Measurements from ENCODE around the gene RRP12.
A peak's percentile ranks its signal among the peaks of the same experiment; 100 is the strongest.

RRP12 gene

DNA sequence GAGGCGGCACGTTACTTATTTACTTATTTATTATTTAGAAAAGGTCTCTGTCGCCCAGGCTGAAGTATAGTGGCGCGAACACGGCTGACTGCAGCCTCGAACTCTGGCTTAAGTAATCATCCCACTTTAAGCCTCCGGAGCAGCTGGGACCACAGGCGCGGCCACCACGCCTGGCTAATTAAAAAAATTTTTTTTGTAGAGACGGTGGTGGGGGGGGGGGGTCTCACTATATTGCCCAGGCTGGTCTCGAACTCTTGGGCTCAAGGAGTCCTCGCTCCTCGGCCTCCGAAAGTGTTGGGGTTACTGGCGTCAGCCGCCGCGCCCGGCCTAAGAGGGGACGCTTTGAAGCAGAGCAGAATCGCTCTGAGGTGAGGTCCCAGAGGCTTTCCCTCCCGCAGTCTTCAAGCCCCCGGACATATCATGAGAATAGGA is 65.9 kb downstream of the RRP12 start:
- DNase-seq (ENCODE audit: low spot score): no peak

DNA sequence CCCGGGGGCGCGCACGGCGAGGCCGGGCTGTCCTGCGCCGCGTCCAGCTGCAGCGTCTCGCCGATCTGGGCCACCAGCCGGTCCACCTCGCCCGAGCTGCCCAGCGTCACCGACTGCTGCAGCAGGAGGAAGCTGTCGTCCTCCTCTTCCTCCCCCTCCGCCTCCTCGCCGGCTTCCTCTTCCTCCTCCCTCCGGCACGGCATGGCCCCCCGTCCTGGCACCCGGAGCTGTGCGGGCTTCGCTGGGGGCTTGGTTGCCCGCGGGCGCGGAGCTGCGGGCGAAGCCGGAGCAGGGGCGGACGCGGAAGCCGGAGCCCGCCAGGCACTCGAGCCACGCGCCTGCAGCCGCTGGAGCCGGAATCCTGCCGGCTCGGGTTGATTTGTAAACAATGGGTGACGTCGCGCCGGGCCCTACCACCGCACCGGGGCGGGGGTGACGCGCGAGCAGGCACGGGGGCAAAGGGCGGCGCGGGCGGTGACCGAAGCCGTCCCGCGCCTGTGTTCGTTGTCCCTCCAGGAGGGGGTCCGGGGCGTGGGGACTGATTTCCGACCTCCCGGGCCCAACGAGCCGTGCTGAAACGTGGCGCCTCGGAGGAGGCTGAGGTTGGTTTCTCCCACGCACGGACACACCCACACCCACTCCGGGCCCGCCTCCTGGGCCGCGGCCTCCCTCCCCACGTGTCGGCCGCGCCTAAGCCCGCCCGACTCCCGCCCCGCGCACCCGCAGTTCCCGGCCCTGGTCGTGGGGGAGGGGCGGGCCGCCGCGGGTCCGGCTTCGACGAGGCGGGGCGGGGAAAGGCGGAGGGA is 66.6 kb downstream of the RRP12 start, which contains the start of gene FRAT2:
TSS of gene FRAT2 (minus strand) at position 360 of the 806 bp plus-strand sequence. CDS start at position 203, 157 bp downstream.
- peak; percentile 96 for DNase-seq (ENCODE audit: low spot score)

DNA sequence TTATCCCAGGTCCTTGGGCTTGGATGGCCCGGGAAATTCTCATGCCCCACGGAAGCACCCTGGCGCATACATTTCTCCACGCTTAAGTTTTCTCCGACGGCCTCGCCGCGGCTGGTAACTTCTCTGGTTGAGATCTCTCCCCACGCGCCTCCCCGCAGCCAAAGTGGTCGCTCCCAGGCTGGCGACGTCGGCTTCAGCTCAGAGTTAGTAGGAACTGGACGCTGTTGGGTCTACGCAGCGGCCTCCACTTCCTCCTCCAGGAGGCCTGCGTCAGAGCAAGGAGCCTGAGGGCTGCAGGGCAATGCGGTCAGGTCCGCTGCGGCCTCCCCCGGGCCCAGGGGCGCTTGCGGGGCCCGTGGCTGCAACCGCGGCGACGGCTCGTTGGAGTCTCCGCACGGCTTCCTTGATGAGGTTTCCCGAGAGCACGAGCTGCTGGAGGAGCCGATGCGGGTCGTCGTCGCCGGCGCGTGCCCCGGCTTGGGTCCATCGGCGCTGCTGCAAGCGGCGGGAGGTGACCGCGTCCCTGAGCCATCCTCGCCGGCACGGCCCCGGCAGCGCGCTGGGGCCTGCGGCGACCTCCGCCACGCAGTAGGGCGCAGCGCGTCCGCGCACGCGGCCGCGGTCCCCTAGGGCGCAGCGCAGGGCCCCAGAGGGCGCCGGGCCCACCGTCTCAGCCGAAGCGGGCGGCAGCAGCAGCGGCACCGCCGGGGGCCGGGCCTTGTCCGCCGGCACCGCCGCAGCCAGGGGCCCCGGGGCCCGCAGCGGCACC is 67.4 kb downstream of the RRP12 start:
- peak; percentile 73 for DNase-seq (ENCODE audit: low spot score)

DNA sequence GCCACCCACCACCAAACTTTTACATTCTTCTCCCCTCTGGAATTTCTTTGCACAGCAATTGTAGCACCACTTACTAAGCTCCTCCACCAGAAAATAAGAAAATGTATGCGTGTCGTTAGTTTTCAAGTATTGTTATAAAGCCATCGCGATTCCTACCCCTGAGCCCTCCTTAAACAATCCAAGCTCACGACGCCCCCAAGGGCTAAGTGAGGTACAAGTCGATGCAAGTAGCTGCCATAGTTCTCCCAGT is 67.9 kb downstream of the RRP12 start:
- no peak for DNase-seq (ENCODE audit: low spot score)

DNA sequence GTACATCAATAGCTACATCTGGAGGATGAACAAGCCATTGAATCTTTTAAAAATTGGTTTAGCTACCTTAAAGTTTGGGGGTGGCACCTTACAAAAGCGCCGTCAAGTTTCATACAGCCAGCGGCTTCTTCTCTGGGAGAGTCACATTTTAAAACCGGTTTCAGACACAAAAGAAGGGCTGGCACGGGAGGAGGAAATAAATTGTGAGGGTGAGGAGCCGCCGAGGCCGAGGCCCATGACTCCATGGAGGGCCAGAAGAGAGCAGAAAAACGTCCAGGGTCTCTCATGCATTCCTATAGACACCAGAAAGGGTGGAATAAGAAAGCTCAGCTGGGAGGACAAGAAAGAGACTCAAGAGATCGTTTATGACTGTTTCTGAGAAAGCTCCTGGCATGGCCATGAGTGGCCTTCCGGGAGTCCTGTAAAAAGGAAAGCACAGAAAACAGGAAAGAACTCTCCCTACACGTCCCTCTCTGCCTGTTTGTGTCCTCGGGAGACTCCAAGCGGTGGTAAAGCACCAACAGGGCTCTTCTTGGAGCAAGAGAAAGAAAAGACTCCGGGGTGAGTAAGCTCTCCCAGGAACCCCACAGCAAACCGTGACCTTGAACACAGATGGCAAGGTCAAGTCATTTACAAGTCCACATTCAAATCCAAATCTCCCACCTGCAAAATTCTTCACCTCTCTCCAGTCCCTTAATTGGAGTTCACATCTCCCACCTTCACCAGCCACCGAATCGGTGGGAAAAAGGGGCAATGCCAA is 68.4 kb downstream of the RRP12 start:
- DNase-seq (ENCODE audit: low spot score): no peak

DNA sequence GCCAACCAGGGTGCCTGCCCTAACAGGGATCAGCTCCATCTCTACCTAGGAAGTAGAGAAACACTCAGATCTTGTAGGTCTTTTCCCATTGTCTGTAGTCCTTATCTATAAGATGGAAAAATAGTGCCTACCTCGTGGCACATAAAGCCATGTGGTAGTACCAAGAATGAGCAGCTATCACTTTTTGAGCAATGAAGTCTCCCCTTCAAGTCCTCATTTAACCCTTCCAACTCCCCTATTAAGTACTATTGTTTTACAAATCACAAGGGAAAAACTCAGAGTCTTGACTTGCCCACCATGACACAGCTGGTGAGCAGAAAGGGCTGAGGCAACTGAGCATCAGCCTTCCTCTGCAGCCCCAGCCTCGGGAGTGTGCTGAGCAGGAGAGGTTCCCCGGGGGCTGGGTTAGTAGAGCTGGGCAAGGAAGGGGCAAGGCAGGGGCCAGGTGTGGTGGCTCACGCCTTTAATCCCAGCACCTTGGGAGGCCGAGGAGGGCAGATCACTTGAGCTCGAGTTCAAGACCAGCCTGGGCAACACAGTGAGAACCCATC is 69.9 kb downstream of the RRP12 start:
- DNase-seq (ENCODE audit: low spot score): no peak

DNA sequence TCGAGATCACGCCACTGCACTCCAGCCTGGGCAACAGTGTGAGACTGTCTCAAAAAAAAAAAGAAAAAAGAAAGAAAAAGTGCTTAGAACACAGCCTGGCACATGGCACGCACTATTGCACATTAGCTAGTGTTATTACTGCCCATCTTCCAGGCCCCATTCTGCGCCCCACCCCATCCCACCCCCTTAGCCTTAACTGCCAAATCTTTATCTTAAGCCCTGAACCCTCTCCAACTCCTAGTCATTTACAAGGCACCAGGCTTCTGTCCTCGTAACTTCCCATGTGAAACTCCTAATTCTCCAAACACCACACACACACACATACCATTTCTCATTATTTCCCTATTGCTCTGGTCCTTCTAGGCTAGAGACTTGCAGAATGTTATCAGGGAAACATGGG is 71.4 kb downstream of the RRP12 start:
- DNase-seq (ENCODE audit: low spot score): no peak

DNA sequence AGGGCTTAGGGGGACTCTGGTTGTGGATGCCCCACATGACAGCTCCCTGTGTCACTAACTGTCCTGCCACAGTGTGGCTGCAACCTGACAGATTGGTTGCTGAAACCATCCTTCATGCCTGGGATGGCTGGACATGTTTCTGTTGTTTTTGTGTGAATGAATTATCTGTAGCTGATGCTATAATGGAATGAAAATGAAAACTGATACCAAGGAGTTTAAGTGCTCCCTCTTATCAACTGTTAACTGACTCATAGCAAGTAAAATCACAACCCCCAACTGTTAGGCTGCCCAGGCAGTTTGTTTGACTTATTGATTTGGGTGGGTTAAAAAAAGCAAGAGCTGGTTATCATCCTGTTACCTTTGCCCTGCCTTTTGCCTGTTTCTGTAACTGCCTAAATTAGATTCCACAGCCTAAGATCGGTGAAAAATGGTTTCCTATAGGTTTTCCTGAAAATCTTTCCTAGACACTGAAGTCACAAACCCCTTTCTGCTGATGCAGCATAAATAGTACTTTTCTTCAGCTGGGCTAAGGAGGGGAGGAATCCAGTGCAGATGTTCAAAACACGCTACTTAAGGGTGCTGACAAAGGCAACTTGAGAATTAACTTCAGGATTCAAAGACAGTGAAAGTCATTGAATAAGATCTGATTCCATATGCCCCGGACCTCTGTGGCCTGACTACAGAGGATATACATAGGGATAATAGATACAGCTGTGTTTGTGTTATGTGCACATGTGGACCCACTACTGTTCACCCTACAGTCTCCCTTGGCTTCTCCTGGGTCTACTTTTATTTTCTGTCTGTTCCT is 72.3 kb downstream of the RRP12 start:
- no peak for DNase-seq (ENCODE audit: low spot score)

DNA sequence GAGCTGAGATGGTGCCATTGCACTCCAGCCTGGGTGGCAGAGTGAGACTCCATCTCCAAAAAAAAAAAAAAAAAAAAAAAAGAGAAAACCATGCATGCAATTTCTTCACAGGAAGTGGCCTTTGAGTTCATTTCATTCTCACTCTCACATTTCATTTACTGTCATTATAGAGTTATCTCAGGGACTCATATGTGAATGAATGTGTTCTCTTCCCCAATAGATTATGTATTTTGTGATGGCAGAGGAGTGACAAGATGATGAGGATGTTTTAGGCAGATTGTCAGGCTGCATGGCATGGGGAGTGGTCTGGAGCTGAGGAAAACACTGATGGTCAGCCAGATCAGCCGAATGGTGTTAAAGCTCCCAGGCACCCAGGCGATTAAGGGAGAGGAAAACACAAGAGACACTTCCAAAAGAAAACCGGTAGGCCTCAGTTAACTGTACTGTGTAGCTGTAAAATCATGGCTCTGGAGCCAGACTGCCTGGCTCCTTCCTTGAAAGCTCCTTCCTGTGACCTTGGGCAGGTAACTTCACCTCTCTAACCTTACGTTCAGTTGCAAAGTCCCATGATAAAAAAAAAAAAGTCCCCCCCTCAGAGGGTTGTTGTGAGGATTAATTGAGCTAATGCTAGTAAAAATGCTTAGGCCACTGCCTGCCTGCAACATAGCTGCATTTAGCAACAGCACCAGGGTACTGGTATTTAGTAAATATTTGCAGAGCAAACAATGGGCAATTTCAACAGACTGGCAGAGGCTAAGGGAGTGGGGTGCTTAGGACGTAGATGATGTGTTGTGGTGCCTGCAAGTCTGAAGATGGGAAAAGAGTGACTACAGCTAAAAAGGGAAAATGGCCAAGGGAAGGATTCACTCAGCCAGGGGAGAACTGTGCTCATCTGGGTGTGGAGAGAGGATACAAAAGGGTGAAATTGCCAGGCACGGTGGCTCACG is 73.5 kb downstream of the RRP12 start:
- DNase-seq (ENCODE audit: low spot score): no peak

DNA sequence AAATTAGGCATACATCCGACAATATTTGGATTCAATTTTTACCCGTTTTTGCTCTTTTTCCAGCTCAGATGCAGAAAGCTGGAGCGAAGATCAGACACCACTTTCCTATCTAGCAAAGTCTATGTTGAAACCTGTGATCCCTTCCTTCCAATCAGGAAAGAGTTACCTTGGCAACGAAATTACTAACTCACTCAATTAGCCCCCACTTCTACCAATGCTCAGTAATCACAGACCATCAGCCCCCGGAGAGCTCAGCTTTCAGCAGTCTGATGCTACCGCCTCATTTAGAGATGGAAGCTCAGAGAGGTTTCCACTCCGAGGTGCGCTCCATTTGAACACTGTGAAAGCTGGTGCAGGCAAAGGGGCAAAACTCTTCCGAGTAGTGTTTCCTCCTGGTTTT is 75.4 kb downstream of the RRP12 start:
- no peak for DNase-seq (ENCODE audit: low spot score)

DNA sequence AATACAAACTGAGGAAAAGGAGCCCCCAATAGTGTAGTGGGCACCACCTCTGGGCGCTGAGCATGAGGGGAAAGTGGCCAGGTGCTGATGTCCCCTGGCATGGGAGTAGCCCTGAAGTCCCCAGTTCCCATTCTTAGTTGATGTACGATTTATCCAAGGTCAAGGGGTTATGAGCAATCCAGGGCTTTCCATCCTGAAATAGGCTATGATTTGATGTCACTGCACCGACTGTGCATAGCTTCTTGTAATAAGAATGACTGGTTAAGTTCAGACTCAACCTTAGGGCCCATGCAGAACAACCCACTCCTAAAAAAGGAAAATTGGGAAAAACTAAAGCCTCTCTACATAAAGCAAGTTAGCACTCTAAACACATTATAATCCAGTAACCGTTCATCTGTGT is 77.6 kb downstream of the RRP12 start:
- no peak for DNase-seq (ENCODE audit: low spot score)

DNA sequence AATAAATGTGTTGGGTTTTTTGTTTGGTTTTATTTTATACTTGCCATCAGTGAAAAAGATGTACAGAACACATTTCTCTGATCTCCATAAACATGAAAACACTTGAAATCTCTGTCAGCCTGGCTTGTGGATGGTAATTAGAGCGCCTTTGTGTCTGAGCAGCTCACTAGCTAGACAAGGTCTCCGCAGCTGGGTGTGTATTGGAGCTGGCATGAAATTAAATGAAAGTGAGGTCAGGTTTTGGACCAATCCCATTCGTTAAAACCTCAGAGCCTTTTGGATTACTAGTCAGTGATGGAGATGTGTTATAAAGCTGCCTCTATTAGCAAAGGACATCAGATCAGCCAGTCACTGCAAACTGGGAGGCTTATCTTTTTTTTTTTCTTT is 79.3 kb downstream of the RRP12 start:
- DNase-seq (ENCODE audit: low spot score): no peak

DNA sequence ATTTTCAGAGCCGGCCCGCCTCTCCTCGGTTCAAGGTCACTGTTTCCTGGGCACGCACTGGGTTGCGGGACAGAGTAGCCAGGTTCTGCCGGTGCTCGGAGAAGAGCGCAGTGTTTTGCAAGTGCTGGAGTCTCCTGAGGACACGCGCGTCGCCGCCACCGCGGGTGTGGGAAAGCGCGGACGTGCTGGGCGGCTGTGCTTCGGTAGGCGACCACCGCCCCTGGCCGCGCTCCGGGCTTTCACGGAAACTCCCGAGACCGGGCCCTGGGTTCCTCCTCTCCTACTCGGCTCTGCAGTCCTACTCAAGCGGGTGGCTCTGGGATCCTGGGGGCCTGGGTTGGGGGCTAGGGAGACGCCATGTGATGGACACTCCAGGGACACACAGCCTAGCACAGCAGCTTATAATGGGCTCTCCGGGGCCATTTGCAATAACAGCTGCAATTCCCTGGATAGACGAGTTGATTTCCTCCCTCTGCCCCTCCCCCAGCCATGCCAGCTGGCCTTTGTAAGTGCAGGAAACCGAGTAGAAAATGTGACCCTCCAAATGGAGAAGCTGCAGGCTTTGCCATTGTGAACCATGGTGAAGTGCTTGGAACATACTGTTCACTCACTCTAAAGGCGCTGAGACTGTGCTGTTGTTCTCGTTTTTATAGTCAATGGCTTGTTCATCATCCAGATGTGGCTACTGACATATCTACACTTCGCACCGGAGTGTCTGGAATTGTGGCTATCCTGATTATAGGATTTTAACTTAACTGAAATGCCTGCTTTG is 79.9 kb downstream of the RRP12 start:
- DNase-seq (ENCODE audit: low spot score): peak; percentile 70

DNA sequence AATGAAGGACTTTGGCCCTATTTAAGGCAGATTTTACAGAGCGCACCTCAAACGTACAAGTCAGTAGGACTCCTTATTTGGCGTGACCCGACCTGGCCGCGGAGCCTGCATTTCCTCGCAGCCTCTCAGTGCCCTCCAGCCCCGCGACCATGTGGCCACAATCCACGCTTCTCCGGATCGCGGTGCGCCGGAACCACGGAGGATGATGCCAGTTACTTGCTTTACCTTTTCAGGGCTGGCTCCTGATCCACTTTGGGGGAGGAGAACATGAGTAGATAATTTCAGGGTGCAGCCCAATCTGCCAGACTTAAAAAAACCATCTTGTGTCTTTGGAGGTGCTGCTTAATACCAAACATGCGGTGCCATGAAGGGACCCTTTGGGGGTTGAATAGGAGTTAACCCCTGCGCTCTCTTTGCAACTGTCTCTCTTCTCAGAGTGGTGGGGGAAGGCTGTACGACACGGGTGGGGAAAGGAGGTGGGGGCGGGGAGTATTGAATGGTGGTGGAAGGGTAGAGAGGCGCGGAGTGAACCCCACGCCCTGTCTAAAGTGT is 80.6 kb downstream of the RRP12 start:
- DNase-seq (ENCODE audit: low spot score): no peak

DNA sequence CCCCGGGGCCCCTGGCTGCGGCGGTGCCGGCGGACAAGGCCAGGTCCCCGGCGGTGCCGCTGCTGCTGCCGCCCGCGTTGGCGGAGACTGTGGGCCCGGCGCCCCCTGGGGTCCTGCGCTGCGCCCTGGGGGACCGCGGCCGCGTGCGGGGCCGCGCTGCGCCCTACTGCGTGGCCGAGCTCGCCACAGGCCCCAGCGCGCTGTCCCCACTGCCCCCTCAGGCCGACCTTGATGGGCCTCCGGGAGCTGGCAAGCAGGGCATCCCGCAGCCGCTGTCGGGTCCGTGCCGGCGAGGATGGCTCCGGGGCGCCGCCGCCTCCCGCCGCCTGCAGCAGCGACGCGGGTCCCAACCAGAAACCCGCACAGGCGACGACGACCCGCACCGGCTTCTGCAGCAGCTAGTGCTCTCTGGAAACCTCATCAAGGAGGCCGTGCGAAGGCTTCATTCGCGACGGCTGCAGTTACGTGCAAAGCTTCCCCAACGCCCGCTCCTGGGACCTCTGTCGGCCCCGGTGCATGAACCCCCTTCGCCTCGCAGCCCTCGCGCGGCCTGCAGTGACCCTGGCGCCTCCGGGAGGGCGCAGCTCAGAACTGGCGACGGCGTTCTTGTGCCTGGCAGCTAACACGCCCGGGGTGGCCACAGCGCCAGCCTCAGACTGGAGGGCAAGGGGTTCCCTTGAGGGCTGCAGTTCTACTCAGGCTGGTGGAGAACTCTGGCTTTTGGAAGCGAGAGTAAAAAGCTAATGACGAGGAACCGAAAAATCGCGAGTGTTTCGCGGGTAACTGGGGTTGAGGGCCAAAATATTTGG is 81.3 kb downstream of the RRP12 start:
- DNase-seq (ENCODE audit: low spot score): peak; percentile 70

DNA sequence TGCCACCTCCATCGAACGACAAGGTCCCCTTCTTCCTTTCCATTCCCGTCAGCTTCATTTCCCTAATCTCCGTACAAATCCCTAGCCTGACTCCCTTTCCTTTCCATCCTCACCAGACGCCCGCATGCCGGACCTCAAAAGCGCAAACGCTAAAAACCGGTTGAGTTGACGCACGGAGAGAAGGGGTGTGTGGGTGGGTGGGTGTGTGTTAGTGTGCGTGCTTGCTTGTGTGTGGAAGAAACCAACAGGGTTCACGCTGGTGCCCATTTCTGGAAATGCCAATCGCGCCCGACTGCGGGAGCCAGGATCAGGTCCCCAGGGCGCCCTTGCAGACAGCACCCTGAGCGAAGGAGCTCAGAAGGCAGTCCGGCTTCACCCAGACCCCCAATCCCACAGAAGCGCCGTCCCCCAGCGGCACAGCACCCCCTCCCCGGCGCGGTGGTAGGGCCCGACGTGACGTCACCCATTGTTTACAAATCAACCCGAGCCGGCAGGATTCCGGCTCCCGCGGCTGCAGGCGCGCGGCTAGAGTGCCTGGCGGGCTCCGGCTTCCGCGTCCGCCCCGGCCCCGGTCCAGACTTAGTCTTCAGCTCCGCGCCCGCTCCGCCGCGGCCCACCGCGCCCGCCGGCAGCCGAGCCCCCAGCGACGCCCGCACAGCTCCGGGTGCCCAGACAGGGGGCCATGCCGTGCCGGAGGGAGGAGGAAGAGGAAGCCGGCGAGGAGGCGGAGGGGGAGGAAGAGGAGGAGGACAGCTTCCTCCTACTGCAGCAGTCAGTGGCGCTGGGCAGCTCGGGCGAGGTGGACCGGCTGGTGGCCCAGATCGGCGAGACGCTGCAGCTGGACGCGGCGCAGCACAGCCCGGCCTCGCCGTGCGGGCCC is 82.1 kb downstream of the RRP12 start, which contains the start of gene FRAT1:
TSS of gene FRAT1 (plus strand) at position 500 of the 880 bp plus-strand sequence. CDS start at position 683, 183 bp downstream.
- peak; percentile 97 for DNase-seq (ENCODE audit: low spot score)

DNA sequence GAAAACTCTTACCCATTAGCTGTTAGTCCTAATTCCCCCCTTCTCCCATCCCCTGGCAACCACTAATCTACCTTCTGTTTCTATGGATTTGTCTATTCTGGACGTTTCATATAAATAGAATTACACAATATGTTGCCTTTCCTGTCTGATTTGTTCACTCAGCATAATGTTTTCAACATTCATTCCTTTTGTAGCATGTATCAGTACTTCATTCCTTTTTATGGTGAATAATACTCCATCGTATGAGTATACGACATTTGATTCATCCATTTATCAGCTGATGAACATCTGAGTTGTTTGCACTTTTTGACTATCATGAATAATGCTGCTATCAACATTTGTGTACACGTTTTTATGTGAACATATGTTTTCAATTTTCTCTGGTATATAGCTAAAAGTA is 86.5 kb downstream of the RRP12 start:
- no peak for DNase-seq (ENCODE audit: low spot score)
